ENCODE measurements around the gene SEMA4B.

Gene SEMA4B

DNA sequence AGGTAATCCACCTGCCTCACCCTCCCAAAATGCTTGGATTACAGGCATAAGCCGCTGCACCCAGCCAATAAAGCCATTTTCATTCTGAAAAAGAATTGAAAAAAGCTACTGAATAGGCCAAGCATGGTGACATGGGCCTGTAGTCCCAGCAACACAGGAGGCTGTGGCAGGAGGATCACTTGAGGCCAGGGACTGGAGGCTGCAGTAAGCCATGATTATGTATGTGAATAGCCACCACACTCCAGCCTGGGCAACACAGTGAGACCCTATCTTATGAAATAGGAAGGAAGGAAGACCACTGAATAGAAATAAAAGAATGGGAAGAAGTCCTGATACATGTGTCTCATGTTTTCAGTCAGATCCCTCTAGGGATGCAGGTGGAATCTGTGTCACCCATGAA, 36.0 kb upstream of the SEMA4B start:
- Histone ChIP-seq H3K4me3 (ENCODE audit: low read depth, low read length) (no peak overlapping the region), H3K27ac (no peak overlapping the region), H3K27me3 (ENCODE audit: insufficient read depth, low read depth, severe bottlenecking) (no peaks in the 10 kb centered on the region), H3K9me3 (ENCODE audit: severe bottlenecking) (no peaks in the 10 kb centered on the region), H3K36me3 (no peaks in the 10 kb centered on the region)
- no peak for DNase-seq
- TF ChIP-seq, protein P1, sequence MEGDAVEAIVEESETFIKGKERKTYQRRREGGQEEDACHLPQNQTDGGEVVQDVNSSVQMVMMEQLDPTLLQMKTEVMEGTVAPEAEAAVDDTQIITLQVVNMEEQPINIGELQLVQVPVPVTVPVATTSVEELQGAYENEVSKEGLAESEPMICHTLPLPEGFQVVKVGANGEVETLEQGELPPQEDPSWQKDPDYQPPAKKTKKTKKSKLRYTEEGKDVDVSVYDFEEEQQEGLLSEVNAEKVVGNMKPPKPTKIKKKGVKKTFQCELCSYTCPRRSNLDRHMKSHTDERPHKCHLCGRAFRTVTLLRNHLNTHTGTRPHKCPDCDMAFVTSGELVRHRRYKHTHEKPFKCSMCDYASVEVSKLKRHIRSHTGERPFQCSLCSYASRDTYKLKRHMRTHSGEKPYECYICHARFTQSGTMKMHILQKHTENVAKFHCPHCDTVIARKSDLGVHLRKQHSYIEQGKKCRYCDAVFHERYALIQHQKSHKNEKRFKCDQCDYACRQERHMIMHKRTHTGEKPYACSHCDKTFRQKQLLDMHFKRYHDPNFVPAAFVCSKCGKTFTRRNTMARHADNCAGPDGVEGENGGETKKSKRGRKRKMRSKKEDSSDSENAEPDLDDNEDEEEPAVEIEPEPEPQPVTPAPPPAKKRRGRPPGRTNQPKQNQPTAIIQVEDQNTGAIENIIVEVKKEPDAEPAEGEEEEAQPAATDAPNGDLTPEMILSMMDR (IDR thresholded peaks at IDR 0.05; ENCODE audit: low read depth, low read length), result no peak

DNA sequence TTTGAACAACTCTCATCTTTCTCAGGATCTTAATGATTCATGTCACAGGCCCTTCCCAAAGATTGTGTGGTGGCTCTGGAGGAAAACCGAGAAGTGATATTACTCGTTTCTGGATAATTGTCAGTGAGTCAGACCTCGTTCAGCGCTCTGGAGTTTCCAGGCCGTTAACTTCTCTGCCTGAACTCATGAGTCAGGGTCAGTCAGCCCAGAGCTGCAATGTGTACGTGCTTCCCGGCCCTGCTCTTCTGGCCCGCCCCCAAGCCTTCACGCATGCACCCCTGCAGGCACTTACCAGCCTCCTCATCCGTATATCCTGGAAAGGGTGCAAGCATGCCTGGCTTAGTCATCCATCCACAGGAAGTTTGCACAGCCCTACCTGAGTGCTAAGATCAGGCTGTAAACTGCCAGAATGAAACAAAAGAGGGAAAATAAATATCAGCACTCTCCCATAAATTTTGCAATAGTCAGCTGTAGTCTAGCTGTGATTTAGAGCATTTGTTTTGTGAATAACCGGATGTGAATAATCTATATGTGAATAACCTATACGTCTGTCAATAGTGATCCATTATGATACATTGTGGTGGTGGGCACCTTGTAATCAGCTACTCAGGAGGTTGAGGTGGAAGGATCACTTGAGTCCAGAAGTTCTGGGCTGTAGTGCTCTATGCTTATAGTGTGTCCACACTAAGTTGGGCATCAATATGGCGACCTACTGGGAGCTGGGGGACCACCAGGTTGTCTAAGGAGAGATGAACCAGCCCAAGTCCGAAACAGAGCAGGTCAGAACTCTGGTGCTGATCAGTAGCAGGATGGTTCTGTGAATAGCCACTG, 35.3 kb upstream of the SEMA4B start:
- Histone ChIP-seq H3K9me3 (ENCODE audit: severe bottlenecking) (no peaks in the 10 kb centered on the region), H3K27me3 (ENCODE audit: insufficient read depth, low read depth, severe bottlenecking) (no peaks in the 10 kb centered on the region), H3K27ac (no peak overlapping the region), H3K36me3 (no peaks in the 10 kb centered on the region), H3K4me3 (ENCODE audit: low read depth, low read length) (no peak overlapping the region)
- TF ChIP-seq, protein P1 (IDR thresholded peaks at IDR 0.05; ENCODE audit: low read depth, low read length), result no peak
- no peak for DNase-seq

DNA sequence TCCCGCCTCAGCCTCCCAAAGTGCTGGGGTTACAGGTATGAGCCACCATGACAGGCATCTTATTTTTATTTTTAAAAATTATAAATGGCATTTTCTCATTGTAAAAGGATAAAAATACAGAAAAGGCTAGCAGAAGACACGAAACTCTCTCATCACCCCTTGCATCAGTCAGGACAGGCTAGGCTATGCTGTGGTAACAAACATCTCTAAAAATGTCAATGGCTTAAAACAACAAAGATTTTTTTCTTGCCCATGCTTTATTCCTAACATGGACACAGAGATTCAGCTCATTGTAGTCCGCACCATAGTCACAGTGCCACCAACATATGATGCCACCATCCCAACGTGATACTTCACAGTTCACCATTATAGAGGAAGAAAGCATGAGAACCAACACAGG, 34.0 kb upstream of the SEMA4B start:
- H3K27ac ChIP-seq, result no peak overlapping the region

DNA sequence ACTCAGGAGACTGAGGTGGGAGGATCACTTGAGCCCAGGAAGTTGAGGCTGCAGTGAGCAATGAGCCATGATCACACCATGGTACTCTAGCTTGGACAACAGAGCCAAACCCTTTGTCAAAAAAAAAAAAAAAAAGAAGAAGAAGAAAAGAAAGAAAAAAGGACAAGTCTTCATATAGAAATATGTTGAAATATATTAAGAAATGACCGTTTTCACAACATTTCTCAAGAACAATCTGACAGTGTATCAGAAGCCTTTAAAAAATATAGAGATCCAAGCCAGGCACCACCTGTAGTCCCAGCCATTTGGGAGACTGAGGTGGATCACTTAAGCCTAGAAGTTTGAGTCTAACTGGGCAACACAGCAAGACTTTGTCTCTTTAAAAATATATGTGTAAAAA, 29.5 kb upstream of the SEMA4B start:
- no peak for DNase-seq
- no peak overlapping the region for H3K4me3 ChIP-seq (ENCODE audit: low read depth, low read length)
- H3K27me3 ChIP-seq (ENCODE audit: insufficient read depth, low read depth, severe bottlenecking), result no peaks in the 10 kb centered on the region
- no peaks in the 10 kb centered on the region for H3K36me3 ChIP-seq
- no peak overlapping the region for H3K27ac ChIP-seq
- TF ChIP-seq, protein P1 (IDR thresholded peaks at IDR 0.05; ENCODE audit: low read depth, low read length), result no peak
- peaks cover 4% of the 10 kb centered on the region for H3K9me3 ChIP-seq (ENCODE audit: severe bottlenecking)

More for the DNA sequence above, 34.0 kb upstream of the SEMA4B start:
- TF ChIP-seq, protein P1 (IDR thresholded peaks at IDR 0.05; ENCODE audit: low read depth, low read length), result no peak
- H3K36me3 ChIP-seq, result no peaks in the 10 kb centered on the region
- no peaks in the 10 kb centered on the region for H3K27me3 ChIP-seq (ENCODE audit: insufficient read depth, low read depth, severe bottlenecking)
- no peaks in the 10 kb centered on the region for H3K9me3 ChIP-seq (ENCODE audit: severe bottlenecking)
- H3K4me3 ChIP-seq (ENCODE audit: low read depth, low read length), result no peak overlapping the region
- DNase-seq, result no peak

DNA sequence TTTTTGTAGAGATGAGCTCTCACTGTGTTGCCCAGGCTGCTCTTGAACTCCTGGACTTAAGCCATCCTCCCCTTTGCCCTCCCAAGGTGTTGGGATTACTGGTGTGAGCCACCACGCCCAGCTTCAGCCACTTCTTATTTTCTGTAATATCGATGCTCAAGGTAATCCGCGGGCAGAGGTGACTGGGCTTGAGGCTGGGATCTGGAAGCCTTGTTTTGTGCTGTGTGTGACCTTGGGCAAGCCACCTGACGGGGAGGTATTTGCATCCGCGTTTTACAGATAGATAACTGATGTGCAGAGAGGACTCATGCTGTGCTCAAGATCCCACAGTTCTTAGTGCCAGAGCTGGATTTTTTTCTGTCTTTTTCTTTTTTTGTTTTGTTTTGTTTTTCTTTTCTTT, 27.8 kb upstream of the SEMA4B start:
- Histone ChIP-seq H3K27me3 (ENCODE audit: insufficient read depth, low read depth, severe bottlenecking) (no peaks in the 10 kb centered on the region), H3K4me3 (ENCODE audit: low read depth, low read length) (no peak overlapping the region), H3K9me3 (ENCODE audit: severe bottlenecking) (peaks cover 4% of the 10 kb centered on the region), H3K36me3 (no peaks in the 10 kb centered on the region), H3K27ac (no peak overlapping the region)
- DNase-seq, result no peak
- TF ChIP-seq, protein P1 (IDR thresholded peaks at IDR 0.05; ENCODE audit: low read depth, low read length), result no peak
